GM21786 (cell line): Measurements from ENCODE around the gene LSM12.

Experiments used
- ATAC-seq: cut with Tn5 transposase; IDR thresholded peaks from one replicate; pipeline ENCODE4 v1.9.1; 2021; ENCODE audit not compliant: unreplicated experiment

The LSM12 gene

GRCh38 chr17:43988301-43988700 lies 78.2 kb downstream of the LSM12 start:
- no peak for ATAC-seq

GRCh38 chr17:43987131-43988021 lies 79.1 kb downstream of the LSM12 start:
- ATAC-seq: no peak

- no peak for ATAC-seq
Observed at GRCh38 chr17:43986225-43986981, 80.1 kb downstream of the LSM12 start.

GRCh38 chr17:43984521-43984920 lies 82.0 kb downstream of the LSM12 start:
- ATAC-seq: no peak
